Endodermal cell (in vitro differentiated cells): ENCODE measurements around the gene SLC9B2. TPM values are rescaled to one million over a fixed set of nuclear protein-coding genes. Genes with fewer than 3 reads are reported as not detected.

ENCODE experiments used
- DNase-seq: peaks from one replicate; pipeline ENCODE4 v3.0.0-alpha.2; 2017
- H3K27ac ChIP-seq: 2 replicates; pipeline ENCODE4 v1.5.1; 2013; ENCODE audit warnings: mild to moderate bottlenecking, low read depth, low read length, moderate library complexity
- H3K27me3 ChIP-seq: 2 replicates; pipeline ENCODE4 v1.6.1; 2013; ENCODE audit warnings: mild to moderate bottlenecking, low read length, moderate library complexity; ENCODE audit not compliant: insufficient read depth, control insufficient read depth, poor library complexity, severe bottlenecking
- H3K36me3 ChIP-seq: 2 replicates; pipeline ENCODE4 v1.7.0; 2013; ENCODE audit warnings: mild to moderate bottlenecking, low read length, moderate library complexity; ENCODE audit not compliant: control insufficient read depth, insufficient read depth
- H3K4me1 ChIP-seq: one replicate; pipeline ENCODE4 v1.7.0; 2013; ENCODE audit warnings: low read length; ENCODE audit not compliant: control insufficient read depth, insufficient read depth
- H3K4me3 ChIP-seq: 2 replicates; pipeline ENCODE4 v1.5.1; 2013; ENCODE audit warnings: mild to moderate bottlenecking, low read length, moderate library complexity
- H3K9ac ChIP-seq: 2 replicates; pipeline ENCODE4 v1.6.1; 2013; ENCODE audit warnings: mild to moderate bottlenecking, low read length, moderate library complexity; ENCODE audit not compliant: poor library complexity, severe bottlenecking; ENCODE audit errors: extremely low read depth
- H3K9me3 ChIP-seq: 2 replicates; pipeline ENCODE4 v1.6.1; 2013; ENCODE audit warnings: mild to moderate bottlenecking, low read length, moderate library complexity; ENCODE audit not compliant: control insufficient read depth
- H3K27ac Mint-ChIP-seq: 2 replicates; pipeline ENCODE4 v1.8.0; 2020; ENCODE audit warnings: mixed read lengths
- H3K27me3 Mint-ChIP-seq: 2 replicates; pipeline ENCODE4 v1.8.0; 2021; ENCODE audit warnings: mild to moderate bottlenecking, mixed read lengths; ENCODE audit not compliant: insufficient read depth
- H3K36me3 Mint-ChIP-seq: 2 replicates; pipeline ENCODE4 v1.8.0; 2020; ENCODE audit warnings: low read depth, mixed read lengths
- H3K4me1 Mint-ChIP-seq: 2 replicates; pipeline ENCODE4 v1.8.0; 2020; ENCODE audit warnings: mixed read lengths
- H3K4me3 Mint-ChIP-seq: 2 replicates; pipeline ENCODE4 v1.8.0; 2020; ENCODE audit warnings: mild to moderate bottlenecking, moderate library complexity, mixed read lengths
- H3K9me3 Mint-ChIP-seq: 2 replicates; pipeline ENCODE4 v1.8.0; 2020; ENCODE audit warnings: mild to moderate bottlenecking, mixed read lengths
- CTCF ChIP-seq: fragments of 200-600 bp; sonication (generic); conservative IDR thresholded peaks from 2 replicates; pipeline ENCODE4 v1.5.0; 2021; ENCODE audit warnings: antibody characterized with exemption, mild to moderate bottlenecking
- WGBS, 2 experiments: methylation state at CpG; one replicate each; pipeline versions ENCODE4 v1.1.5 to v1.1.7; 2013; ENCODE audit warnings: missing lambda C conversion rate in 2 of 2, mixed read lengths in 1 of 2; ENCODE audit not compliant: insufficient coverage in 1 of 2, insufficient read length in 1 of 2; 5-methylcytosine and 5-hydroxymethylcytosine counted together
- total RNA-seq, 2 donors: library from RNA; stranded (reverse); fragmentation: NEBNext Ultra II Directional in 1 of 2; extraction: Animal tissue kit (Norgen Biotek cat#: 25700) in 1 of 2; gene quantifications; 2 replicates in 1 of 2; 3 replicates in 1 of 2; pipeline ENCODE4 v1.2.1, GENCODE V29; 2021

The SLC9B2 gene
- total RNA-seq, 2 donors from 2014 or later, result 8.2 to 11.3 TPM

DNA sequence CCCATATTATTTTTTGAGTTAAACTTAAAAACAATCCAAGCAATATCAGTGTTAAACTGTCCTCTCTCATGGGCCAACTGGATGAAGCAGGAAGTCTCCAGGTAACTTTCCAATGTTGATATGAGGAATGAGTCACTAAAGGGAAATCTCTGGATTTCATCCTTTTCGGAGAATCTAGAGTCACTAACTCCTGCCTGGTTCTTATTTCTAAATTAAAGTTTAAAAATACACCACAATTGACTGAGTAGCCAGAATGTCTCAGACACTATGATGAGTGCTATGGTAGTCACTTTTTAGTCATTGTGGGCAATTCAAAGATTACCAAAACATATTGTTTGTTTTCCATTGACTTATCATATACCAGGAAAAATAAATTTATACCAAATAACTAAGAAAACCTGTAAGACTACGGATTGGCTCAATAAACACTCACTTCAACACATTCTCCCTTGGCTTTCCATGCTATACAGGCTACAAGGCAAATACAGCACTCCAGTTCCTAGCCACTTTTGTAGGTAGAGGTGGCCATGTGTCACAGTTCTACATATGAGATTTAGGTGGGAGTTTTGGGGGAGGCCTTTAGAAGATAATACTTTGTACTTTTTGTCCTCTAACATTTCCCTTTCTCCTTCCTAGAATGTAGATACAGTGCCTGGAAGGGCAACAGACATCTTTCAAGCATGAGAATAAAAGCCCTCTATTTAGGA lies 8.6 kb downstream of the SLC9B2 start:
- H3K9me3 Mint-ChIP-seq, result no peaks in the 10 kb centered on the region
- H3K27ac ChIP-seq, result no peak overlapping the region
- WGBS, 2 experiments, result 90% methylated on average over 2 of the region's 2 CpGs; no CpG with 5 or more reads in 1 of the 2 experiments

DNA sequence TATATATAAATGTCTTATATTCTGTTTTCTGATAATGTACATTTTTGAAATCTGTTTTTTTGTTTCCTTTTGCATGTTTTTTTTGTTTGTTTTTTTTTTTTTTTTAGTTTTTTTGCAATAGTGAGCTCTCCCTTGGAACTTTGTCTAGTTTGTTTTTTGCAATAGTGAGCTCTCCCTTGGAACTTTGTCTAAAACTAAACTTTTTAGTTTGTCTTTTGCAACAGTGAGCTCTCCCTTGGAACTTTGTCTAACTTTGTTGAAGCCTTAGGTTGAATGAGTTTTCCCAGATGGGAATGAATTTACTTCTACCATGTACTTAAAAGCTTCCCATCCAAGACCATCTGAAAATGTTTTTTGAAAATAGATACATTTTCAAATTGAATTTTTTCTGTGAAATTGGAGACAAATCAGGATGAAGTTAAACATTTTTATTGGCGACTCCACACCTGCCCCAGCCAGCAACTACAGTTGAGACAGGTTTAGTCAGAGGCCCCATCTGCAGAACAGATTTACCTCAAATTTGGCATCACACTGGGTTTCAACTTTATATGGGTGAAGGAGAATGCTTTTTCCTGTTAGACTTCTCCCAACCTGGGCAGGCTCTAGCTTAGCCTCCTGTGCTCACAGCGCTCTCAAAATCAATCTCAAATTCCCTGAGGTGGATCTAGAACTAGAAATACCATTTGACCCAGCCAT lies 16.0 kb downstream of the SLC9B2 start:
- no peak for DNase-seq
- Histone ChIP-seq H3K27me3 (no peaks in the 10 kb centered on the region), H3K4me1 (no peaks in the 10 kb centered on the region), H3K27ac (no peak overlapping the region), H3K36me3 (no peaks in the 10 kb centered on the region), H3K9me3 (no peaks in the 10 kb centered on the region), H3K4me3 (no peak overlapping the region), H3K9ac (no peak overlapping the region)
- peaks cover 3% of the 10 kb centered on the region for H3K36me3 Mint-ChIP-seq
- H3K4me3 Mint-ChIP-seq, result no peak overlapping the region
- TF ChIP-seq CTCF, result no peak
- H3K27me3 Mint-ChIP-seq, result no peaks in the 10 kb centered on the region
- 94 to 97% methylated on average over 2 of the region's 2 CpGs for WGBS, 2 experiments
- no peaks in the 10 kb centered on the region for H3K4me1 Mint-ChIP-seq
- H3K9me3 Mint-ChIP-seq, result no peaks in the 10 kb centered on the region
- H3K27ac Mint-ChIP-seq, result no peak overlapping the region

More for the DNA sequence above, 8.6 kb downstream of the SLC9B2 start:
- Mint-ChIP-seq H3K4me1 (peaks cover 3% of the 10 kb centered on the region), H3K27ac (no peak overlapping the region), H3K27me3 (no peaks in the 10 kb centered on the region), H3K4me3 (no peak overlapping the region), H3K36me3 (no peaks in the 10 kb centered on the region)
- no peaks in the 10 kb centered on the region for H3K9me3 ChIP-seq
- H3K36me3 ChIP-seq, result no peaks in the 10 kb centered on the region
- no peak for DNase-seq
- H3K4me3 ChIP-seq, result no peak overlapping the region
- no peak overlapping the region for H3K9ac ChIP-seq
- H3K27me3 ChIP-seq, result no peaks in the 10 kb centered on the region
- TF ChIP-seq CTCF, result no peak
- no peaks in the 10 kb centered on the region for H3K4me1 ChIP-seq

GRCh38 chr4:103054030-103054429 lies 22.5 kb downstream of the SLC9B2 start:
- no peaks in the 10 kb centered on the region for H3K27me3 ChIP-seq
- WGBS, 2 experiments, result 90 to 95% methylated on average over 3 of the region's 3 CpGs
- no peak overlapping the region for H3K4me3 Mint-ChIP-seq
- TF ChIP-seq CTCF, result no peak
- no peaks in the 10 kb centered on the region for H3K4me1 Mint-ChIP-seq
- H3K27ac Mint-ChIP-seq, result no peak overlapping the region
- no peaks in the 10 kb centered on the region for H3K9me3 Mint-ChIP-seq
- H3K9me3 ChIP-seq, result no peaks in the 10 kb centered on the region
- H3K36me3 ChIP-seq, result no peaks in the 10 kb centered on the region
- no peak overlapping the region for H3K27ac ChIP-seq
- no peak overlapping the region for H3K9ac ChIP-seq
- H3K4me1 ChIP-seq, result no peaks in the 10 kb centered on the region
- H3K36me3 Mint-ChIP-seq, result no peaks in the 10 kb centered on the region
- H3K4me3 ChIP-seq, result no peak overlapping the region
- no peaks in the 10 kb centered on the region for H3K27me3 Mint-ChIP-seq
- DNase-seq, result no peak
